ENCODE results near the gene ZDHHC13.
A peak's percentile ranks its signal among the peaks of the same experiment; 100 is the strongest.
"Not testable (repeated sequence)": the region's sequence is repeated elsewhere in the genome, so short reads cannot be mapped to it uniquely, and the experiment has no call there.

Gene ZDHHC13

DNA sequence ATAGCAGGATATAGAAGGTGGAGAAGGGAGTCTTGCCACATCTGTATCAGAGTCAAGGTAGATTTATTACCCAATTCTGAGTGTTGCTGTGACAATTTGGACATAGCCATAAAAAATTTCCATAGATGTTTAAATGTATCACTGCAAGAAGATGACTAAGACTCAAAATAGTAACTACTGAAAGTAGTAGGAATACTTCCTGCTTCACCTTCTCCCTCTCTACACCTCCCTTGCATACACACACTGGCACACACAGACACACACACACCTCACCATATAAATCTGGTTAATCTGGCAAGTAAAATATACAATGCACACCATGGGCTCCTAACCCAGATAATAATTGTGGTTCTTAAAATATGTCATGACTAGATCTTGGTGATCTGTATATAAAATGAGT is 5.2 kb upstream of the ZDHHC13 start:
- no peak for FAIRE-seq
- TF ChIP-seq PAX5 (IDR thresholded peaks at IDR 0.05; ENCODE audit: insufficient read depth, low read length, severe bottlenecking) (no peak), SPI1 (IDR thresholded peaks at IDR 0.05; ENCODE audit: low read depth, low read length) (no peak), POLR2A (IDR thresholded peaks at IDR 0.05; ENCODE audit: low read depth, low read length) (no peak), POU2F2 (IDR thresholded peaks at IDR 0.05; ENCODE audit: low read depth, low read length) (no peak), TAF1 (IDR thresholded peaks at IDR 0.05; ENCODE audit: low read depth, low read length) (no peak), POLR2AphosphoS5 (IDR thresholded peaks at IDR 0.05; ENCODE audit: low read depth, low read length) (no peak)

DNA sequence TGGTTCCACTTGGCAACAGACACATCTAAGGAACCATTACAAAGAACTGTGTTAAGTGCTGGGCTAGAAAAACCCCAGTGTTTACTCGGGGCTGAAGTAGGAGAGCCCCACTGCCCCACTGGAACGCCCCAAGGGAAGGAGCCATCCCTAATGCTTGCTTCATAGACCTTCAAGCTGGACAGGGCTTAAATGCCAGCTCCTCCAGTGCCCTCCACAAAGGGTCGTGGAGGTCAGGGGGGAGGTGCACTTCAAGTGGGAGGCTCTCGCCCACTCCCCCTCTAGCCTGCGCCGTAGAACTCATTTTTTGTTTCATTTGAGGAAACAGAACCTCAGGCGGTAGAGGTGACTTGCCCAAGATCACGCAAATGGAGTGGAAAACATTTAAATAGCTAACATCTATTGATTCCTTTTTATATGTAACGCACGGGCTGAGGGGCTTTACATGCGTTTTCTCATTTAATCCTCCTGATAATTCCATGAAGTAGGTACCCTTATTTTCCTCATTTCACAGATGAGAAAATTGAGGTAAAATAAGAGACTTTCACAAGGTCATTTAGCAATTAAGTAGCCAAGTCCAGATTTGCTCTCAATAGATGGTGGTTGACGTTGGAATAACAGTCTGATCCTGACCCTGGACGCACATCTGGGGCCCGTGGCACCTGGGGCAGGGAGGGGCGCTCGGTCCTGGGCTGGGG is 545 bp upstream of the ZDHHC13 start:
- FAIRE-seq = peak; percentile 72
- no peak for TF ChIP-seq POLR2AphosphoS5 (IDR thresholded peaks at IDR 0.05; ENCODE audit: low read depth, low read length)
- no peak for TF ChIP-seq SPI1 (IDR thresholded peaks at IDR 0.05; ENCODE audit: low read depth, low read length)
- no peak for TF ChIP-seq PAX5 (IDR thresholded peaks at IDR 0.05; ENCODE audit: insufficient read depth, low read length, severe bottlenecking)
- no peak for TF ChIP-seq TAF1 (IDR thresholded peaks at IDR 0.05; ENCODE audit: low read depth, low read length)
- DNase-seq (ENCODE audit: insufficient read length, low spot score) = peak; percentile 18

More for the DNA sequence above, 5.2 kb upstream of the ZDHHC13 start:
- DNase-seq (ENCODE audit: insufficient read length, low spot score) = no peak

DNA sequence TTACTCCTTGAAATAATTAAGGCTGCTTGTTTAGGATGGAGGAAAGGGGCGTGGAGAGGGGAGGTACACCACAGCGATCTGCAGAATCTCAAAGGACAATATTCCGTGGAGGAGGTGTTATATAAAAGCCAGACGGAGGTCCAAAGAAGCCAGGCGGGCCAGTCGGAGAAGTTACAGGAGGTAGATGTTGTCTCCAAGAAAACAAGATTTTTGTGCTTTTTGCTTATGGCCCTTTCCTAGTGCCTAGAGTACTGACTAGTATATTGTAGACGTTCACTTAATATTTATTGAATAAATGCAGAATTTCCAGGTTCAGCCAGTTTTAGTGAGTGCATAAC is 761 bp downstream of the ZDHHC13 start:
- DNase-seq (ENCODE audit: insufficient read length, low spot score) (no peak), FAIRE-seq (no peak)
- no peak for TF ChIP-seq TAF1 (IDR thresholded peaks at IDR 0.05; ENCODE audit: low read depth, low read length)
- TF ChIP-seq SPI1 (IDR thresholded peaks at IDR 0.05; ENCODE audit: low read depth, low read length) = no peak

- FAIRE-seq = no peak
Observed at GRCh38 chr11:19121646-19122045, 4.7 kb downstream of the ZDHHC13 start.

GRCh38 chr11:19122960-19123615 is 6.1 kb downstream of the ZDHHC13 start:
- DNase-seq (ENCODE audit: insufficient read length, low spot score) (no peak), FAIRE-seq (peak; percentile 9)
- TF ChIP-seq PAX5 (IDR thresholded peaks at IDR 0.05; ENCODE audit: insufficient read depth, low read length, severe bottlenecking) (no peak), POLR2AphosphoS5 (IDR thresholded peaks at IDR 0.05; ENCODE audit: low read depth, low read length) (no peak), POLR2A (IDR thresholded peaks at IDR 0.05; ENCODE audit: low read depth, low read length) (no peak), SPI1 (IDR thresholded peaks at IDR 0.05; ENCODE audit: low read depth, low read length) (no peak), POU2F2 (IDR thresholded peaks at IDR 0.05; ENCODE audit: low read depth, low read length) (no peak), TAF1 (IDR thresholded peaks at IDR 0.05; ENCODE audit: low read depth, low read length) (no peak)

More at GRCh38 chr11:19121646-19122045, 4.7 kb downstream of the ZDHHC13 start:
- no peak for DNase-seq (ENCODE audit: insufficient read length, low spot score)
- TF ChIP-seq PAX5 (IDR thresholded peaks at IDR 0.05; ENCODE audit: insufficient read depth, low read length, severe bottlenecking) (no peak), POLR2A (IDR thresholded peaks at IDR 0.05; ENCODE audit: low read depth, low read length) (no peak)

- DNase-seq (ENCODE audit: insufficient read length, low spot score); FAIRE-seq: not testable (repeated sequence)
Observed at GRCh38 chr11:19126562-19127325, 9.8 kb downstream of the ZDHHC13 start.

GRCh38 chr11:19134004-19134403 is 17.0 kb downstream of the ZDHHC13 start:
- TF ChIP-seq SPI1 (IDR thresholded peaks at IDR 0.05; ENCODE audit: low read depth, low read length) = no peak
- TF ChIP-seq POLR2A (IDR thresholded peaks at IDR 0.05; ENCODE audit: low read depth, low read length) = no peak
- DNase-seq (ENCODE audit: insufficient read length, low spot score) (no peak), FAIRE-seq (no peak)

DNA sequence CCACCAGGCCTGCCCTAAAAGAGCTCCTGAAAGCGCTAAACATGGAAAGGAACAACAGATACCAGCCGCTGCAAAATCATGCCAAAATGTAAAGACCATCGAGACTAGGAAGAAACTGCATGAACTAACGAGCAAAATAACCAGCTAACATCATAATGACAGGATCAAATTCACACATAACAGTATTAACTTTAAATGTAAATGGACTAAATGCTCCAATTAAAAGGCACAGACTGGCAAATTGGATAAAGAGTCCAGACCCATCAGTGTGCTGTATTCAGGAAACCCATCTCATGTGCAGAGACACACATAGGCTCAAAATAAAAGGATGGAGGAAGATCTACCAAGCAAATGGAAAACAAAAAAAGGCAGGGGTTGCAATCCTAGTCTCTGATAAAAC is 19.9 kb downstream of the ZDHHC13 start:
- not testable (repeated sequence) for FAIRE-seq; DNase-seq (ENCODE audit: insufficient read length, low spot score)

GRCh38 chr11:19145319-19145718 is 28.4 kb downstream of the ZDHHC13 start:
- no peak for TF ChIP-seq SPI1 (IDR thresholded peaks at IDR 0.05; ENCODE audit: low read depth, low read length)
- TF ChIP-seq POU2F2 (IDR thresholded peaks at IDR 0.05; ENCODE audit: low read depth, low read length) = no peak
- TF ChIP-seq POLR2AphosphoS5 (IDR thresholded peaks at IDR 0.05; ENCODE audit: low read depth, low read length) = no peak
- no peak for TF ChIP-seq PAX5 (IDR thresholded peaks at IDR 0.05; ENCODE audit: insufficient read depth, low read length, severe bottlenecking)
- TF ChIP-seq TAF1 (IDR thresholded peaks at IDR 0.05; ENCODE audit: low read depth, low read length) = no peak
- no peak for TF ChIP-seq POLR2A (IDR thresholded peaks at IDR 0.05; ENCODE audit: low read depth, low read length)
- DNase-seq (ENCODE audit: insufficient read length, low spot score) = no peak
- no peak for FAIRE-seq

DNA sequence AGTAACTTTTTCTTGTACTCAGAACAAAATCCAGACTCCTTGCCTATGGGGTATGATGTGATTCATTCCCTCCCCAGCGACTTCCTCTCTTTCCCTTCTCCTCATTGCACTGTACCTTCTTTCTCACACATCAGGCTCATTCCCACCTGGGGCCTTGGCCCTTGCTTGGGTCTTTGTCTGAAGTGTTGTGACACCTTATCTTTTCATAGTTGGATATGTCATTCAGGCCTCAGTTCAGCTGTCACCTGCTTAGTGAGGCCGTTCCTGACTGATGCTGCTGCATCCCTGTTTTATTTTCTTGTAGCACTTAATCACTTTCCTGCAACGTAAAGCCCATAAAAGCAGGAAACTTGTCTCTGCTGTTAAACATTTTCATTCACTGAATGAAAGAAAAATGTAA is 39.9 kb downstream of the ZDHHC13 start:
- DNase-seq (ENCODE audit: insufficient read length, low spot score) (no peak), FAIRE-seq (no peak)
- no peak for TF ChIP-seq POU2F2 (IDR thresholded peaks at IDR 0.05; ENCODE audit: low read depth, low read length)
- no peak for TF ChIP-seq POLR2A (IDR thresholded peaks at IDR 0.05; ENCODE audit: low read depth, low read length)
- no peak for TF ChIP-seq TAF1 (IDR thresholded peaks at IDR 0.05; ENCODE audit: low read depth, low read length)
- no peak for TF ChIP-seq SPI1 (IDR thresholded peaks at IDR 0.05; ENCODE audit: low read depth, low read length)
- no peak for TF ChIP-seq PAX5 (IDR thresholded peaks at IDR 0.05; ENCODE audit: insufficient read depth, low read length, severe bottlenecking)
- TF ChIP-seq POLR2AphosphoS5 (IDR thresholded peaks at IDR 0.05; ENCODE audit: low read depth, low read length) = no peak
